Skeletal muscle tissue (tissue), 4 donors: Measurements from ENCODE around the gene CCAR1. TPM values are rescaled to one million over a fixed set of nuclear protein-coding genes. Genes with fewer than 3 reads are reported as not detected.
A peak's percentile ranks its signal among the peaks of the same experiment; 100 is the strongest.
"Not testable (repeated sequence)": the region's sequence is repeated elsewhere in the genome, so short reads cannot be mapped to it uniquely, and the experiment has no call there.

ENCODE experiments used
- H3K27ac ChIP-seq: one replicate; pipeline ENCODE4 v1.7.0; 2013; ENCODE audit warnings: mild to moderate bottlenecking, low read depth, low read length, inconsistent platforms
- H3K27me3 ChIP-seq, 3 donors: one replicate each; pipeline ENCODE4 v1.7.0; 2013; ENCODE audit warnings: low read length in 3 of 3; ENCODE audit not compliant: control insufficient read depth in 3 of 3, insufficient read depth in 3 of 3
- H3K36me3 ChIP-seq, 3 donors: one replicate each; pipeline ENCODE4 v1.7.0; 2013; ENCODE audit warnings: low read length in 3 of 3; ENCODE audit not compliant: control insufficient read depth in 3 of 3, insufficient read depth in 3 of 3
- H3K4me1 ChIP-seq, 3 donors: one replicate each; pipeline ENCODE4 v1.7.0; 2013; ENCODE audit warnings: low read length in 3 of 3, mild to moderate bottlenecking in 3 of 3; ENCODE audit not compliant: control insufficient read depth in 3 of 3, insufficient read depth in 3 of 3
- H3K4me3 ChIP-seq, 3 donors: one replicate each; pipeline ENCODE4 v1.7.0; 2013; ENCODE audit warnings: low read length in 3 of 3
- H3K9ac ChIP-seq, 3 donors: one replicate each; pipeline ENCODE4 v1.7.0; 2013; ENCODE audit warnings: low read length in 3 of 3, mild to moderate bottlenecking in 3 of 3, moderate library complexity in 2 of 3, low read depth in 1 of 3
- H3K9me3 ChIP-seq, 3 donors: one replicate each; pipeline ENCODE4 v1.7.0; 2013; ENCODE audit warnings: low read length in 3 of 3; ENCODE audit not compliant: control insufficient read depth in 3 of 3
- total RNA-seq: library from RNA; depleted of rRNA; stranded (reverse); fragments of >200 nt; gene quantifications from one replicate; pipeline ENCODE4 v1.2.3, GENCODE V29; 2014
- donor health status: Osteomylitis.

CCAR1 gene, protein sequence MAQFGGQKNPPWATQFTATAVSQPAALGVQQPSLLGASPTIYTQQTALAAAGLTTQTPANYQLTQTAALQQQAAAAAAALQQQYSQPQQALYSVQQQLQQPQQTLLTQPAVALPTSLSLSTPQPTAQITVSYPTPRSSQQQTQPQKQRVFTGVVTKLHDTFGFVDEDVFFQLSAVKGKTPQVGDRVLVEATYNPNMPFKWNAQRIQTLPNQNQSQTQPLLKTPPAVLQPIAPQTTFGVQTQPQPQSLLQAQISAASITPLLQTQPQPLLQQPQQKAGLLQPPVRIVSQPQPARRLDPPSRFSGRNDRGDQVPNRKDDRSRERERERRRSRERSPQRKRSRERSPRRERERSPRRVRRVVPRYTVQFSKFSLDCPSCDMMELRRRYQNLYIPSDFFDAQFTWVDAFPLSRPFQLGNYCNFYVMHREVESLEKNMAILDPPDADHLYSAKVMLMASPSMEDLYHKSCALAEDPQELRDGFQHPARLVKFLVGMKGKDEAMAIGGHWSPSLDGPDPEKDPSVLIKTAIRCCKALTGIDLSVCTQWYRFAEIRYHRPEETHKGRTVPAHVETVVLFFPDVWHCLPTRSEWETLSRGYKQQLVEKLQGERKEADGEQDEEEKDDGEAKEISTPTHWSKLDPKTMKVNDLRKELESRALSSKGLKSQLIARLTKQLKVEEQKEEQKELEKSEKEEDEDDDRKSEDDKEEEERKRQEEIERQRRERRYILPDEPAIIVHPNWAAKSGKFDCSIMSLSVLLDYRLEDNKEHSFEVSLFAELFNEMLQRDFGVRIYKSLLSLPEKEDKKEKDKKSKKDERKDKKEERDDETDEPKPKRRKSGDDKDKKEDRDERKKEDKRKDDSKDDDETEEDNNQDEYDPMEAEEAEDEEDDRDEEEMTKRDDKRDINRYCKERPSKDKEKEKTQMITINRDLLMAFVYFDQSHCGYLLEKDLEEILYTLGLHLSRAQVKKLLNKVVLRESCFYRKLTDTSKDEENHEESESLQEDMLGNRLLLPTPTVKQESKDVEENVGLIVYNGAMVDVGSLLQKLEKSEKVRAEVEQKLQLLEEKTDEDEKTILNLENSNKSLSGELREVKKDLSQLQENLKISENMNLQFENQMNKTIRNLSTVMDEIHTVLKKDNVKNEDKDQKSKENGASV
- 17.2 TPM for total RNA-seq

DNA sequence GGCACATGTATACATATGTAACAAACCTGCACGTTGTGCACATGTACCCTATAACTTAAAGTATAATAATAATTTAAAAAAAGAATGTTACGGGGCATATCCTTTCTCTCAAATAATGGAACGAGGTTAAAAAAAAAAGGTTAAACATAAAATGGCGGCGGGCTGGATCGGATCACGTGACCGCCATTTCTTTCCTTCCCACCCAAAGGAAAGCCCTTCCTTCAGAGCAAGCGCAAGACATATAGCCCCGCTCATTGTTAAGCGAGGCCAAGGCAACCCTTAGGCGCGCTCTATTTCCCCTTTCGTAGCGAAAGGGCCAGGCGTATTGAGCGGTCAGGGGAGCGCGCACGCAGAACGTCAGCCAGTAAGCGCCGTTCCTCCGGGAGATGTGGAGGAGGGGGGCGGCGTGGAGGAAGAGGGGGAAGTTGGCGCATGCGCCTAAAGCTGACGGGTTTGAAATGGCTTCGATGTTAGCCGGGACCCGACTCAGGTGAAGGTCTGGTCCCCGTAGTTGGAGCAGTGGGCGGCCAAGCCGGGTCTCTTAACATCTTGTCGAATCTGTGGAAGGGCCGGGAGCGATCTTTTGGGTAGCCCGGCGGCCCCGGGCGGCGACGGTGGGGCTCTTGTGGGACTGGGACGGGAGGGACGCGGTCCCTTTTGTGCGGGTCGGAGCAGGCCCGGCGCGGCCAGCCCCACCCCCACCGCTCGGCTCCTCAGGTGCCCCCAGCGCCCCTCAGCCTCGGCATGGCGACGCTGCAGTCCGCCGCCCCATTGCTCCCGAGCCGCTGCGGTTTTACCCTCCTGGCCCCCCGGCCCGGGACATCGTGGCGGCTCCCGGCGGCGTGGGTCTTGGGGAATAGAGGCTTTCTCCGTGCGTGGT, at the start of gene CCAR1:
Gene CCAR1 (plus strand): TSS at position 447 of the 880 bp plus-strand sequence. CDS start 1,266 bp downstream, outside the sequence.
- Histone ChIP-seq H3K27me3 (no peaks in the 10 kb centered on the region), H3K9ac (peak within 1 kb of the TSS; percentile 92 to 98 (median 95)), H3K4me3 (peak within 1 kb of the TSS; percentile 84 to 90 (median 89)), H3K9me3 (no peaks in the 10 kb centered on the region), H3K36me3 (peaks cover 14 to 15% (median 14%) of the 10 kb centered on the region in 3 donors), H3K27ac (peak within 1 kb of the TSS; percentile 98), H3K4me1 (peaks cover 6 to 8% (median 8%) of the 10 kb centered on the region in 3 donors)

DNA sequence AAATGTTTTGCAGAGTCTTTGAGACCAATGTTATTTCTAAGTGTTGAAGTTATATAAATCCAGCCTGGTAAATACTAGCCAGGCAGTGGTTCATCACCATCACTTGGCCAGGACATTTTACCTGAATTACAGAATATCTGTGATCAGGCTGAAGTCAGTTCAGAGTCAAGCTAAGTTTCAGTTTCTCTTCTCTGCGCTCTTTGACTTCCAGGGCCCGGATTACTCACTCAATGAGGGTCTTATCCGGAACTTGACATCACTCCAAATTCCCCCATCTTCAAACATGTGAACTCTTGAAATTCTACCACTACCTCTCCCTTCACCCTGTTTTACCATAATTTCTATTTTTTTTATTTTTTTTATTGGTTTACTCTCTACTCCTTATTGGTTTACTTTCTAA, 36.6 kb upstream of the CCAR1 start:
- H3K36me3 ChIP-seq: peaks cover 7 to 33% (median 14%) of the 10 kb centered on the region in 3 donors
- H3K9me3 ChIP-seq: no peaks in the 10 kb centered on the region
- no peaks in the 10 kb centered on the region for H3K4me1 ChIP-seq
- H3K27me3 ChIP-seq: no peaks in the 10 kb centered on the region
- no peak overlapping the region for H3K9ac ChIP-seq
- no peak overlapping the region for H3K4me3 ChIP-seq
- no peak overlapping the region for H3K27ac ChIP-seq

DNA sequence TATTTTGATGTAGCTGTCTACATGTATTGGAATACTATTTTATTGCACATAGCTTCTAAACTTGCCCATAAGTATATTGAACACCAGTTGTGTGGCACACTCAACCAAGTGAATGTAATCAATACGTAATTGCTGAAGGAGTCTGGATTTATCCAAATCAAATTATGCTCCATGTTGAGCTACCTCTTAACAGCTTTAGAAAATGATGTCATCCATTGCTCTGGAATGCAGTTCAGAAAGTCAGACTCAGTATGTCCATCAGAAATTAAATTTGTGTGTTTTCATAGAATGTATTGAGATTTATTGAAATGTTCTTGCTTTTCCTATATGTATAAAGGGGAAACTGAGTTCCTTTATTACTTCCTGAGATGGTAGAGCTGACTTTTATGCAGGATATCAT, 25.0 kb upstream of the CCAR1 start:
- Histone ChIP-seq H3K4me1 (peaks cover 0 to 2% (median 0%) of the 10 kb centered on the region in 3 donors), H3K27ac (no peak overlapping the region), H3K9ac (no peak overlapping the region), H3K4me3 (no peak overlapping the region), H3K27me3 (no peaks in the 10 kb centered on the region), H3K9me3 (no peaks in the 10 kb centered on the region), H3K36me3 (peaks cover 2 to 9% (median 7%) of the 10 kb centered on the region in 3 donors)

DNA sequence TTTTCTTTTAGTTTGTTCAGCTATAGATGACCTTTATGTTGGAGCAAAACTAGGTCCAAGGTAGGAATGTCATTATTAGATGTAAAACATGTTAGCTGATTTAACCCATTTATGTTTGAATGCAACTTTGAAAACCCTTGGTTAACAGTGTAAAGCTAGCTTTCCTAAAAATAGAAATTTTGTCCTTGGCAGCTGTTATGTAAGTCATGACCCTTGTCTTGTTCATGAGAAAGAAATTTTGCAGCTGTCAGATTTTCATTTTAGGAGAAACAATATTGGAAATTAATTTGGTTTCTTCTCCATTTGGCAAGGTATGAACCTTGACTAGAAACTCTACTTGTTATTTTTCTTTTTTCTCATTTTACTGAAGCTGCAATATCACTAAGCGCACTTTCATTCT, 23.9 kb upstream of the CCAR1 start:
- H3K36me3 ChIP-seq: peaks cover 0 to under 1% (median 0%) of the 10 kb centered on the region in 3 donors
- no peak overlapping the region for H3K27ac ChIP-seq
- peaks cover 0 to 2% (median 0%) of the 10 kb centered on the region in 3 donors for H3K4me1 ChIP-seq
- no peak overlapping the region for H3K4me3 ChIP-seq
- H3K9me3 ChIP-seq: no peaks in the 10 kb centered on the region
- H3K9ac ChIP-seq: no peak overlapping the region
- H3K27me3 ChIP-seq: no peaks in the 10 kb centered on the region

DNA sequence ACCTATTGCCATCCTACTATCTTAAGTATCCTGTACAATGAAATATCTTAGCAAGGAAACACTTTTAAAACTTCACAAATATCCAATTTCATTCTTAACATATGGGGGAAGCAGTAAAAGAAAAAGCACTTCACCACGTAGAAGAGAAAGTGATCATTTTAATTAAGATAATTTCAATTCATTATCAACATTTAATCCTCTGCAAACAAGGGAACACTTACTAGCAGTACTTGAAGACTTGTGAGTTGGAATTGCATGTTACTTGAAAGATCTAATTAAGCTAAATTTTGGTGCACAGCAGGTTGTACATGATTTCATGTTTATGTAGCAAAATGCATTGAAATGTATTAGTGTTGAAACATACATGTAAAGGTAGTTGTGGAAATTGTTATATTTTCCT, 20.8 kb upstream of the CCAR1 start:
- H3K4me1 ChIP-seq: peaks cover 0 to 2% (median 0%) of the 10 kb centered on the region in 3 donors
- no peaks in the 10 kb centered on the region for H3K36me3 ChIP-seq
- H3K4me3 ChIP-seq: no peak overlapping the region

DNA sequence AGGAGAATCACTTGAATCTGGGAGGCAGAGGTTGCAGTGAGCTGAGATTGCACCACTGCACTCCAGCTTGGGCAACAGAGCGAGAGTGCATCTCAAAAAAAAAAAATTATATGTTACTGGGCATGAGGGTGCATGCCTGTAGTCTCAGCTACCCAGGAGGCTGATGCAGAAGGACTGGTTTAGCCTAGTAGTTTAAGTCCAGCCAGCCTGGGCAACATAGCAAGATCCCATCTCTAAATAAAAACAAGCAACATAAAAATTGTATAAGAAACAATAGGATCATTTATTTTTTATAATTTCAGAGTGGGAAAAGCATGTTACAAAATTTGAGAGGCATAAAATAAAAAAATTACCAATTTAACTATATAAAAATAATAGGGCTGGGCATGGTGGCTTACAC, 15.5 kb upstream of the CCAR1 start:
- H3K9ac ChIP-seq: no peak overlapping the region
- no peaks in the 10 kb centered on the region for H3K27me3 ChIP-seq
- H3K9me3 ChIP-seq: no peaks in the 10 kb centered on the region
- no peaks in the 10 kb centered on the region for H3K4me1 ChIP-seq
- no peak overlapping the region for H3K4me3 ChIP-seq
- no peaks in the 10 kb centered on the region for H3K36me3 ChIP-seq
- H3K27ac ChIP-seq: no peak overlapping the region

More for the DNA sequence above, 20.8 kb upstream of the CCAR1 start:
- Histone ChIP-seq H3K27ac (no peak overlapping the region), H3K9me3 (no peaks in the 10 kb centered on the region), H3K27me3 (no peaks in the 10 kb centered on the region), H3K9ac (no peak overlapping the region)

DNA sequence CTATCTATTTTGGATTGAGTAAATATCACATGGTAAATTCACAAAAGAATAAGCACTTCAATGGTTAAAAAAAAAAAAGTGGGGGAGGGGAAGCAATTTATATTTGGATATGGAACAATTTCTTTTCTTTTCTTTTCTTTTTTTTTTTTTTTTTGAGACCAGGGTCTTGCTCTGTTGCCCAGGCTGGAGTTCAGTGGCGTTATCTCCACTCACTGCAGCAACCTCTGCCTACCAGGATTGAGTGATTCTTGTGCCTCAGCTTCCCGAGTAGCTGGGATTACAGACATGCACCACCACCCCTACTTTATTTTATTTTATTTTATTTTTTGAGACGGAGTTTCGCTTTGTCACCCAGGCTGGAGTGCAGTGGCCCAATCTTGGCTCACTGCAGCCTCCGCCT, 12.1 kb upstream of the CCAR1 start:
- H3K27ac ChIP-seq, H3K4me3 ChIP-seq, H3K9me3 ChIP-seq, H3K9ac ChIP-seq, H3K36me3 ChIP-seq, H3K4me1 ChIP-seq, H3K27me3 ChIP-seq: not testable (repeated sequence)

DNA sequence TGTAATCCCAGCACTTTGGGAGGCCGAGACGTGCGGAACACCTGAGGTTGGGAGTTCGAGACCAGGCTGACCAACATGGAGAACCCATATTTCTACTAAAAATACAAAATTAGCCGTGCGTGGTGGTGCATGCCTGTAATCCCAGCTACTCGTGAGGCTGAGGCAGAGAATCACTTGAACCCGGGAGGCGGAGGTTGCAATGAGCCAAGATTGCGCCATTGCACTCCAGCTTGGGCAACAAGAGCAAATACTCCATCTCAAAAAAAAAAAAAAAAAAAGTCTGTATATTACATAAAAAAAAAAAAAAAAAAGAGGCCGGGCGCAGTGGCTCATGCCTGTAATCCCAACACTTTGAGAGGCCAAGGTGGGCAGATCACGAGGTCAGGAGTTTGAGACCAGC, 8.0 kb upstream of the CCAR1 start:
- H3K9me3 ChIP-seq, H3K4me1 ChIP-seq, H3K9ac ChIP-seq, H3K27ac ChIP-seq, H3K27me3 ChIP-seq, H3K36me3 ChIP-seq, H3K4me3 ChIP-seq: not testable (repeated sequence)

DNA sequence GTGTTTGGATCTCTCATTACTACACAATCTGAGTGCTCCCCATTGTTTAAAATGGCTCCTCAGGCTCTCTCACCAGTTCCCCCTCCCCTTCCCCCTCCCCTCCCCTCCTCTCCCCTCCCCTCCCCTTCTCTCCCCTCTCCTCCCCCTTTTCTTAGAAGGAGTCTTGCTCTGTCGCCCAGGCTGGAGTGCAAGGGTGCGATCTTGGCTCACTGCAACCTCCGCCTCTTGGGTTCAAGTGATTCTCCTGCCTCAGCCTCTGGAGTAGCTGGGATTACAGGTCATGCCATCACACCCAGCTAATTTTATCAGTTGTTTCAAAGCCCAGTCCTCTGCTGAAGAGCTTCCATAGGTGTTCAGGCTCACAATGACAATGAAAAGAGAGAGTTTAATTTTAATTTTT, 3.6 kb upstream of the CCAR1 start:
- Histone ChIP-seq H3K27ac (no peak overlapping the region), H3K36me3 (peaks cover 0 to 1% (median 0%) of the 10 kb centered on the region in 3 donors), H3K4me3 (no peak overlapping the region), H3K9ac (no peak overlapping the region), H3K4me1 (peaks cover 4 to 5% (median 5%) of the 10 kb centered on the region in 3 donors), H3K9me3 (no peaks in the 10 kb centered on the region), H3K27me3 (no peaks in the 10 kb centered on the region)
